Fibroblast of gingiva (primary cell): ENCODE results near the gene JUND.

Experiments used
- DNase-seq: peaks from one replicate; pipeline ENCODE4 v3.0.0-alpha.2; 2011; ENCODE audit warnings: low read depth

The JUND gene

DNA sequence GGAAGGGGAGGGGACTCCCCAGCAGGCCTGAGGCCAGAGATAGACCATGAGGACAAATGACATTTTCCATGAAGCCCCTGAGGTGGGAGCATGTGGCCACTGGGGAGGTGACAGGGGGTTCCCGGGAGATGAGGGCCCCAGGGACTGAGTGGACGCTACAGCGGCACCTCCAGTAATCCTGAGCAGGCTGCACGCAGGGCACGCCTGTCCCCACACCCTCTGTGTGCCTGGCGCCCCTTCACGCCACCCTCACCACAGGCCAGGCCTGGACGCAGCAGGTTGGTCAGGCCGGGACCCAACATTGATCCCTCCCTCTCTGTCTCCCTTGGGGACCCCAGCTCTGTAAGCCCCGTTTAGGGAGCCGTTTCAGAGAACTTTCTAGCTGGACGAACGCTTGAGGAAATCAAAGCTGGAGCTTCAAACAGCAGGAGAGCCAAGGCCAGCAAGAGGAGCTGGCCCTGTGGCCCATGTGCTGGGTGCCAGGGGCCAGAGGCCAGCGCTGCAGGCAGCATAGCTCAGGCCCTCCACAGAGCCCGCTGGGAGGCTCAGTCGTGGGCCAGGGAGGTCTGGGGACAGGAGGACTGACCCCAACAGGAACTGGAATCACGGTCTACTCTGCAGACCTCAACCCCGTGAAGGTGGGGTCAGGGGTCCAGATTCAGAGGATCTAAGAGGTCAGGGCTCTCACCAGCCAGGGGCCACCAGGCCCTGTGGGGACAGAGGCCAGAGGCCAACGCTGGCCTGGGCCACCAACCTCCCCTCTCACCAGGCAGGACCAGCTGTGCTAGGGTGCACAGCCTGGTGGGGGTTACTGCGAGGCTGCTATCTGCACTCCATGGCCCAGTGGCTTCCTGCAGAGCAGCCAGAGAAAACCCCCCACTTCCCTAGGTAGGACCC is 26.9 kb upstream of the JUND start:
- no peak for DNase-seq

DNA sequence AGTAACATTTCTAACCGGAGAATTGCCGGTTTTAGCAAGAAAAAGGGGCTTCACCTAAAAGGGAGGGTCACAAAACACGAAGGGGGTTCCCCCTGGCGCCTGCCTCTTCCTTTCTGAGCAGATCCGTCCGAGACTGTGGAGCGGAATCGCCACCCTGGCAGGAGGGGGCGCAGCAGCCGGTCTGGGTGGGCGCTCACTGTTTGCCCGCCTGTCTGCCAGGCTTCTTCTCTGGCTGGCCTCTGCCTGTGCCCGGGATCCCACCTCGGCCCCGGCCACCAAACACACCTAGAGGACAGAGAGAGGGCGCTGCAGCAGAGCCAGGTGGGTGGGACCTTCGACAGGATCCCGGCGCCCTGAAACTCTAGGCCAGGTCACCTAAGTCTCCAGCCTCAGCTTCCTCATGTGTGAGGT is 25.9 kb upstream of the JUND start:
- DNase-seq: no peak

DNA sequence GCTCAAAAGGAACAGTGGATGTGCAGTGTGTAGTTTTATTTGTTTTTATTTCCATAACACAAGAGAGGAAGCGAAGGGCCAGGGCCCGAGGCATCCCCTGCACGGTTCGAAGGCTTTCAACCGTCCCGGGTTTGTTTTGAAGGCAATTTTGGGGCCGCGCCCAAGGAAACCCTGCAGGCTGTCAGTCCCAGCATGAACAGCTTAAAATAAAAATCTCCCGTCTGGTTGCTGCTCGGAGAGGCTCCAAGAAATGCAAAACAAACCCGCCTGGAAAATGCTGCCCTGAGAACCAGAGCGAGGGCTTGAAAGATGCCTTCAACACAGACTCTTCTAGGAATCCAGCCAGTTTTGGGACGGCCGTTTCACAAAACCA is 25.5 kb upstream of the JUND start:
- DNase-seq: no peak

DNA sequence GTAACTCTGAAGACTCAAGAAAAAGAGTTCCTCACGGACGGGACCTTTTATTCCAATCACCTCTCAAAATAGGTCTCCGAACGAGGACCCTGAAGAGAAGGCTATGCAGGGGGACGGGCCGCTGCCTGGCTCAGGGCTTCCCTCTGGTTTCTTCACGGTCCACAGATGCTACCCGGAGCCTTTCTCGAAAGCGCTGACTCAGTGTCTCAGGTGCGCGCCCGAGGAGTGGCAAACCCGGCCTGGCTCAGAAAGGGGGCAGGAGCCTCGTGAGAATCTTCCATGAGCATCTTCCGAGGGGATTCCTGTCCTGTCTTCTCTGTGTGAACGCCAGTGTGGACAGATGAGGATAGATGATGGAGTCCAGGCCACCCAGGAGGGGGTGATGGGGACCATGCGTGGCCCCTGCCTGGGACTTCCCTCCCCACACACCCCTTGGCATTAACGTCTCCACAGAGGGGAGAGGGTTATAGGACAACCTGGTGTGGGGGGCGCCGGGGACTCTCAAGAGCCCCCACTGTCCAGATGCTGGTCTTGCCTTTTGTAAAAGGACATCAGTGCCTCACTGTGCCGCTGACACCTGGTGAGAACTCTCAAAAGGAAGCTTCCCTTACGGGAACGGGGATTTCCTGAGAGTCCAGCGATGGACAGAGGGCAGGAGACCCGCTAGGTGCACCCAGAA is 24.9 kb upstream of the JUND start:
- no peak for DNase-seq

DNA sequence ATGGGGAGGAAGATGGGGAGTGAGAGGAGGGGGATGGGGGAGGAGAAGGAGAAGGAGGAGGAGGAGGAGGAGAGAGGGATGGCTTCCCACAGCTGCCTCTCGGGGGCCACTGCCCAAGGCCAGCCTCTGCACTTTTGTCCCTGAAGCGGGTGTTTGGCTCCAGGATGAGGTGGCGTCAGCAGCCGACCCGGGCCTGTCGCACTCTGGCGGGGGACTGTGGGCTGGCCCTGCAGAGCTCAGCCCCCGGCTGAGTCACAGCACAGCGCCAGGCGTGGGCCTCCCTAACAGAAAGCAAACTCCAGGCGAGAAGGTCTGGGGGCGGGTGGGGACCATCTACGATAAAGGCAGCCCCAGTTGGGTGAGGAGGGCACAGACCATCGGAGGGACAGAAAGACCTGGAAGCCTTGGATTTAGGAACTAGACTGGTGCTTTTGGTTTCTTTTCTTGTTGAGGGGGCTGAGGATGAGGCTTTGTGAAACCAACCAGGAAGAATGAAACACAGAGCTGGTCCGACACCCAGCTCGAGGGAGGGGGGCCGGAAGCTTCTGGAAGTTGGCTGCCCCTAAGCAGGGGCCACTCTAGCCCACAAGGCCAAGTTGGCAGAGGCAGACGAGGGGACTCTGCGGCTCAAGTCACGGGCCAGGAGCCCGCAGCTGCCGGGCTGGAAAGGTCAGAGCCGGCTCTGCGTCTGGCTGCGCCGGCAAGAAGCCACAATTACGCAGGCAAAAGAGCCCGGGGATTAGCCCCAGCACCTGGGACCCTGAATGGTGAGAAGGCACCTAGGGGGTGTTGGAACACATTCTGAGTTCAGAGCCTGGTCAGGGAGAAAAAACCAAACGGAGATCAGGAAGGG is 23.3 kb upstream of the JUND start:
- DNase-seq: peak; percentile 77

DNA sequence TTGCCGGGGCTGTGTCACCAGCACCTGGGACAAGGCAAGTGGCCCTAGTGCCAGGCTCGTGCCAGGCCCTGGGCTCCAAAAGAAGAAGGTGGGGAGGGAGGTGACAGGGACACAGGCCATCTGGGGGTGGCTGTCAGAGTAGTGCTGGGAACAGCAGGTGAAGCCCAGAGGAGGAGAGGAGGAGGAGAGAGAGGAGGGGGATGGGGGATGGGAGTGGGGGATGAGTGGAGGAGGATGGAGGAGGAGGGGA is 22.7 kb upstream of the JUND start:
- DNase-seq: no peak

DNA sequence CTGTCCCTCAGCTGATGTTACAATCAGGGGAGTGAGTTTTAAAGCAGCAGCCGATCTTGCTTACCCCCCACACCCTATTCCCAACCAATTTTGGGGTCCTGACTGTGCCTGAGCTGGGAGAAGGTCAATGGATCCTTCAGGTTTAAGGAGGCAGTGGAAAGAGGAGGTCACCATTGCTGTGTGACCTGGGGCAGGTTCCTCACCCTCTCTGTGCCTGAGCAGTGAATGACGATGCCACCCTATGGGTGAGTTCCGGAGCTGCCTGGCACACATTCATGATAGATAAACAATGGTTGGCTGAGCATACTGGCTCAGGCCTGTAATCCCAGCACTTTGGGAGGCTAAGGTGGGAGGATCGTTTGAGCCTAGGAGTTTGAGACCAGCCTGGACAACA is 20.3 kb upstream of the JUND start:
- no peak for DNase-seq

DNA sequence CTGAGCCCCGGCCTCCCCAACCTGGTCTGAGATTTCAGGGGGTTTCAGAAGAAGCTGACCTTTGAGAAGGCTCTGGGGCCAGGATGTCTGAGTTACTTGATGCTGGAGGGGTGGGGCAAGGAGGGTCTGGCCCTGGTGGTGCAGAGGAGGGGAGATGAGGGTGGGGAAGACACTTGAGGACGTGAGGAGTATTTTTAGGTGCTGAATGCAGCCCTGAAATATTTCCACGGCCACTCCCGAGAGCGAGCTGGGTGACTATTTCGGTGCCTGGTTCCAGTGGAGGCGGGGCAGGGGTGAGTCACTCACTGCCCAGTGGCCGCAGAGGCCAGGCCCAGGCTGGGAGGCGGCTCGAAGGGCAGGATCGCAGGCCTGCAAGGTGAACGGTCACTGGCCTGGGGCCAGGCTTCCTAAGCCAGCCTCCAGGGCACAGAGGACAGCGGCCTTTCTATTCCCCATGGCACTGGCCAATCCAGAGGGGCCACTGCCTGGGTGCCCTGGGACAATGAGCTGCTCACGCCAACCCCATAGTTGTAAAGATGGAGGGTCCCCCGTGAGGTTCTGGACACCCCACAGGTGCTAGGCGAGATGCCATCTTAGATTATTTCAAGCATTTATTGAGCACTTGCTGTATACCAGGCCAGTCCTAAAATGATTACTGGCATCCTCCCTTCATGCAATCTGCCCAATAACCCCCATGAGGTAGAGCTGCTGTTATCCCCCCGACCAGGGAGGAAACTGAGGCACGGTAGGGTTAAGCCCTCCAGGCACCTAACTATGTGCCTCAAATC is 19.7 kb upstream of the JUND start:
- peak; percentile 62 for DNase-seq

DNA sequence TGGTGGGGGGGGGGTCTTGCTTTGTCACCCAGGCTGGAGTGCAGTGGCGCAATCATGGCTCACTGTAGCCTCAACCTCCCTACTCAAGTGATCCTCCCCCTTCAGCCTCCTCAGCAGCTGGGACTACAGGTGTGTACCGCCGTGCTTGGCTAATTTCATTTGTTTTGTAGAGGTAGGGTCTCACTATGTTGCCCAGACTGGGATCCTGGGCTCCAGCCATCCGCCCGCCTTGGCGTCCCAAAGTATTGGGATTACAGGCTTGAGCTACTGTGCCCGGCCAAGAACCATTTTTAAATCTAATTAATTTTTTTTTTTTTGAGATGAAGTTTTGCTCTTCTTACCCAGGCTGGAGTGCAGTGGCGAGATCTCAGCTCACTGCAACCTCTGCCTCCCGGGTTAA is 18.2 kb upstream of the JUND start:
- DNase-seq: no peak

DNA sequence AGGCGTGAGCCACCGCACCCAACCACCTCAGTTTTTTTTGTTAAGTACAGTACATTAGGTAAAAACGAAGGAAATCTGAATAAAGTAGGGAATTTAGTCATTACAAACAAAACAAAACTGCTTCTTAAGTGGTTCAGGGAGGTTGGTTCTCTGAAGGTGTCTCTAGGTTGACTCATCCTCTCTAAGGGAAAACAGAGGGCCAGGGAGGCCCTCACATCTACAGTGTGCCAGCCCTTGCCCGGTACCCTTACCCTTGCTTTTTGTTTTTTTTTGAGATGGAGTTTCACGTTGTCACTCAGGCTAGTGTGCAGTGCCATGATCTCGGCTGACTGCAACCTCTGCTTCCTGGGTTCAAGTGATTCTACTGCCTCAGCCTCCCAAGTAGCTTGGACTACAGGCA is 17.2 kb upstream of the JUND start:
- DNase-seq: no peak

DNA sequence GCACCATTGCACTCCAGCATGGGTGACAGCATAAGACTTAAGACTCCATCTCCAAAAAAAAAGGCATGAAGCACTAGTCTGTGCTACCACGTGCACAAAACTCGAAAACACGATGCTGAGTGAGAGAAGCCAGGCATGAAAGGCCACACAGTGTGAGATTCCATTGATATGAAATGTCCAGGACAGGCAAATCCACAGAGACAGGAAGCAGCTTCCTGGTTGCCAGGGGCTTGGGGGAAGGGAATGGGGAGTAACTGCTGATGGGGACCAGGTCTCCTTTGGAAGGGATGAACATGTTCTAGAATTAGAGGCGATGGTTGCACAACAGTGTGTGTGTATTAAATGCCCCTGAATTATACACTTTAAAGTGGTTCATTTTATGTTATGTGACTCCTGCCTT is 15.9 kb upstream of the JUND start:
- DNase-seq: no peak

DNA sequence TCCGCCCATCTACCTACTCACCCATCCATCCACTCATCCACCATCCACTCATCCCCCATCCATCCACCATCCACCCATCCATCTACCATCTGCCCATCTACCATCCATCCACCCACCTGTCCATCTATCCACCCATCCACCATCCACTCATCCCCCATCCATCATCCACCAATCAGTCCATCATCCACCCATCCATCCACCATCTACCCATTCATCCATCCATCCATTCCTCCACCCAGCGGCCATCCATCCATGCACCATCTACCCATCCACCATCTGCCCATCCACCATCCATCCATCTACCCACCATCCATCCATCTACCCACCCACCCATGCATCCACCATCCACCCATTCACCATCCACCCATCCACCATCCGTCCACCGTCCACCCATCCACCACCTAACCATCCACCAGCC is 13.6 kb upstream of the JUND start:
- DNase-seq: no peak

DNA sequence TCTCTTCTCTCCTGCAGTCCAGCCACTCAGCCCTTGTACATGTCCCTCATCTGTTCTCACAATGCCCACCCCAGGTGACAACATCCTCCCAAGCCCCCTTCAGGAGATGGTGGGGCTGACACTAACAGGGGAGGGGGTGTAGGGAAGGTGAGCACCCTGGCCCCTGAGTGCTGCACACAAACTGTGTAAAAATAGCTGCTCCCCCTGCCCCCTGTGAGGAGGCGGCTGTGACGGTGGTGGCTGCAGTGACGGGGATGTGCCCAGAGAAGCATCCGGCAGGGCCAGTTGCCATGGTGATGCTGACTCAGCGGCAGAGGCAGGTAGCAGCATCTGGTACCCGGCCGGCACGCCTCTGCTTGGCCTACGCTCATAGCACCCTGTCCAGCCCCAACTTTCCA is 13.0 kb upstream of the JUND start:
- DNase-seq: no peak

DNA sequence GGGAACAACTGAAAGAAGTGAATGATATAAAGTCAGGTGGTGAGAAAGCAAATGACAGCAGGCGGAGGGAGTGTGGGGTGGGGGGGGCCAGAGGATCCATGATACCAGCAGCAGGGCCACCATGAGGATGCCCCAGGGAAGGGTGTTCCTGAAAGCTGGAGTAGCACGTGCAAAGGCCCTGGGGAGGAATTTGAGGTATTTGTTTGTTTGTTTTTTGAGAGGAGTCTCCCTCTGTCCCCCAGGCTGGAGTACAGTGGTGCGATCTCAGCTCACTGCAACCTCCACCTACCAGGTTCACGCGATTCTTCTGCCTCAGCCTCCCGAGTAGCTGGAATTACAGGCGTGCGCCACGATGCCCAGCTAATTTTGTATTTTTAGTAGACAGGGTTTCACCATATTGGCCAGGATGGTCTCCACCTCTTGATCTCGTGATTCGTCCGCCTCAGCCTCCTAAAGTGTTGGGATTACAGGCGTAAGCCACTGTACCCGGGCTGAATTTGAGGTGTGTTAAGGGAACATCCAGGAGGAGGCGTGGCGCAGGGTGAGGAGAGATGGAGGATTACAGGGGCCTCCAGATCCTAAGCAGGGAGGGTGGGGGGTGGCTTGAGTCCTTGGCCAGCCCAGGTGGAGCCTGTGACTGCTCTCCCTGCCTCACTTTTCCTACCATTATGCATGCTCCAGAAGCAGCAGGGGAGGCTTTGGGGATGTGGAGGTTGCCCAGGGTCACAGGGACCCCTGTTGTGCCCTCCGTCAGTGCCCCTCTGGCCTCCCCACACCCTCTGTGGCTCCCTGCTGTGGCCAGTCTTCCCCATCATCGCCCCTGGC is 12.4 kb upstream of the JUND start:
- DNase-seq: no peak

DNA sequence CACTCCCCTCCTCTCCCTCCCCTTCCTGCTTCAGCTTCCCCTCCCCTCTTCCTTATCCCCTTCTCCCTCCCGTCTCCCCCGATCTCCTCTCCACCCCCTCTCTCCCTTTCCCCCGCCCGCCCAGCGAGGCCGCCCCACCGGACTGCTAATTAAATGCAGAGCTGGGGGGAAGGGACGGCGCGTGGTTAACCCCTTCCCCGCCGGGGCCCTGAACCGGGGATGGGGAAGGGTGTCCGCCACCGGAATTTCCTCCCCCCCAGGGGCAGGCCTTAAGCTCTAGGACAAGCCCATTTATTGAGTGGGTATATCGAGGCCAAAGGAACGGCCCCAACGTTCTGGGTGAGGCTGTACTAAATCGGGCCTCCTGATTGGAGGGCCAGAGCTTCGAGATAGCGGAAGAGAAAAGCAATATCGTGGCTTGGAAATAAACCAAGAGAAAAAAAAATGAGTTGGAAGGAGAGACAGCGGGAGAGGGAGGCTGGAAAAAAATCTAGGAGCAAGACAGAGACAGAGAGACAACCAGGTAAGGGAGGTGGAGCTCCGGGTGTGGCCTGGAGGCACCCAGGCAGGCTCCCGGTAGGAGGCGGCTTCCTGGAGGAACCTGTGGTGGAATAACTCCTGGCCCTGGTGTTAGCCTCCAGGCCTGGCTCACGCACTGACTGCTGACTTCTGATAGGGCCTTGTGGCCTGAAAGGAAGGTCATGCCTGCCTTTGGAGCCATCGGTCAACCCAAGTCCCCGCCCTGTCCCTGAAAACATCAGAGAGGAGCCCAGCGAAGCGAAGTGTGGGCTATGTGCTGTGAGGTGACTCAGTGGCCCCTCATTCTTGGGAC is 11.6 kb upstream of the JUND start:
- DNase-seq: peak; percentile 78

DNA sequence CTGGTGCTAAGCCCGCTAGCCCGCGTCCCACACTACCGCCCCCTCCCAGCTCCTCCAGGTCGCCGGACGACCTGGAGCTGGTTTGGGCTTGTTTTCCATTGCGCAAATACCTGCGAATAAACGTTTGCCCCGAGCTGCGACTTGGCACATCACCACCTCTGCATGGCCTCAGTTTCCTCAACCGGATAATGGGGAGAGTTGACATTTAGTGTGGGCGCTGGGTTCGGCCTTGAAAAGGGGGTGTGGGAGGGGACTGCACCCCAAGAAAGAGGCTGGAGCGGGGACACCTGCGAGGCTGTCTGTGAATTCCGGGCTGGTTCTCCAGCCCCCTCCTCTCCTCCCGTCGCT is 11.0 kb upstream of the JUND start:
- DNase-seq: no peak

DNA sequence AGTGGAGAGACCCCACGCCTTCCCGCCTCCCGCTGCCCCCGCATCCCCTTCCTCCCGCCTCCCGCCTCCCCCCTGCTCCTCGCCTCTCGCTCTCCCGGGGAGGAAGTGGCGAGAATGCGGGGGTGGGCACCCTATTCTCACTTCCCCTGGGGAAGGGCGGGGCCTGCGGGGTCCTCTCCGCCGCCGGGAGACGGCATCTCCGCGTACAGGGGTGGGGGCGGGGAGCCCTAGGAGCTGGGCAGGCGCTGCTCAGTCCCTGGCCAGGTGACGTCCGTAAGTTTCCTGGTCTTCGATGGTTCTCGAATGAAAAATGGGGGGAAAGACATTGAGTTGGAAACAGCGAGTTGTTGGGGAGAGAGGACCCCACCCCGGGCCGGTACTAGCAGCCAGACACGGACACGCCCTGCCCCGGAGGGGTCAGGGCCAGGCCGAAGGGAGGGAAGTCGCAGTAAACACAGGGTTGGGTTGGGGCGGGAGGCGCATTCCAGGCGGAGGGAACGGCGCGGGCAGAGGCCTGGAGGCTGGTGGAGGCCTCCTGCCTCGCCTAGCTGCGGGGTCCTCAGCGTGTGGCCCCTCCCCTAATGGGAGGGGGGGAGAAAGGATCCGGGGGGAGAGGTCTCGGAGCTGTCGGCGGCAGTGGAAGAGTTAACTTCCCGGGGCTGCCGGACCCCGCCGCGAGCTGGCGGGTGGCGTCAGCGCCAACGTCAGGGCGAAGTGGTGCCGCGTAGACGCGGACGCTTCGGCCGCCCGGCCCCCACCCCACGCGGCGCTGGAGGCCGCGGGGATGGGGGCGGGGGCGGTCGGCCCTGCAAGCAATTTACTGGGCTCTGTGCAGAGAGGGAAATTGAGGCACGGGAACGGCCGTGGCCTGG is 10.4 kb upstream of the JUND start:
- peak; percentile 71 for DNase-seq

DNA sequence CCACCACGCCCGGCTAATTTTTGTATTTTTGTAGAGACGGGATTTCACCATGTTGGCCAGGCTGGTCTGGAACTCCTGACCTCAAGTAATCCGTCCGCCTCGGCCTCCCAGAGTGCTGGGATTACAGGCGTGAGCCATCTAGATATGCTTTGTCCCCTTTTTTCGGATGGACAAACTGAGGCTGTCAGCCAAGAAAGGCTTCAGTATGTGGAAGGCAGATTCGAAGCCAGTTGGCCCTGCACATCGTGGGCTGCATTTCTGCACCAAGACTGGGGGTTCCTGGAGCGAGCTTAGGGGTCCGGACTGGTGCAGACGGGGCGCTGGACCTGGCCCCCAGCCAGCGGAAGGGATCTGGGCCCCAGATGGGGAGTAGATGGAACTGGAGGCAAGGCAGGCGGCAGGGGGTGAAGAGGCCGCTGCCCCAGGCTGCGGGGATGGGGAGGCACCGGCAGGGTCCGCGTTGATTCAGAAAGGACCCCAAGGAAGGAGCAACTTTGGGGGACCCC is 9.7 kb upstream of the JUND start:
- DNase-seq: no peak

DNA sequence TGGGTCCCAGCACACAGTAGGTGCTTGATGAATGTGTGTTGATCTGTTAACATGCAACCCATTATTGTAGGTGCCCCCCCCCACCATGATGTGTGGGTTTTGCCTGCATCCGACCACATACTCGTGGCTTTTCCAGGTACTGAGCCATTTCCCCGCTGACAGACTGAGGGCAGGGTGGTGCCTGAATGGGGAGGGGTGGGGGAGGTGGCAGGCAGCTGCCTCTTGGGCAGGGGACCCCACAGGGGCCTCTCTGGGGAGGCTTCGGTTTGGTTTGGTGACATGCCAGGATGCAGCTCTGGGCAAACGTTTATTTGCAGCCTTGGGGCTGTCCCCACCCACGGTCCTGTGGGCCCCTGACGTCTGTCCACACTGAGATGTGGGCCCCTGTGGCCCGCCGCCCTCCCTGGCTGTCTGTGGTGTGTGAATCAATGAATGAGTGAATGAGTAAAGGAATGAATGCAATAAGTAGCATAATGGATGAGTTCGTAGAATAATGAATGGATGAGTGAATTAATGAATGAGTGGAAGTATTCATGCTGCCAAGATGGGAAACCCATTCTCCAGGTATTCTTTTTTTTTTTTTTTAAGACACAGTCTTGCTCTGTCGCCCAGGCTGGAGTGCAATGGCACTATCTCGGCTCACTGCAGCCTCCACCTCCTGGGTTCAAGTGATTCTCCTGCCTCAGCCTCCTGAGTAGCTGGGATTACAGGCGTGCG is 9.0 kb upstream of the JUND start:
- DNase-seq: no peak
